Prostate gland (tissue), 2 donors: ENCODE measurements around the gene VAV3.

Experiments
- POLR2A ChIP-seq: fragments of 450-650 bp; IDR thresholded peaks from one replicate; pipeline ENCODE4 v1.6.1; 2016; ENCODE audit warnings: antibody characterized with exemption, mild to moderate bottlenecking
- TF ChIP-seq, protein P1 (sequence below), 4 experiments: fragments of 200-600 bp in 2 of 4; fragments of 450-650 bp in 2 of 4; sonication (generic) in 2 of 4; IDR thresholded peaks; 1 replicate in 3 of 4; 2 replicates in 1 of 4; pipeline ENCODE4 v1.5.1; 2016 to 2019; ENCODE audit warnings: antibody characterized with exemption in 4 of 4, mild to moderate bottlenecking in 2 of 4, moderate library complexity in 2 of 4

DNA sequence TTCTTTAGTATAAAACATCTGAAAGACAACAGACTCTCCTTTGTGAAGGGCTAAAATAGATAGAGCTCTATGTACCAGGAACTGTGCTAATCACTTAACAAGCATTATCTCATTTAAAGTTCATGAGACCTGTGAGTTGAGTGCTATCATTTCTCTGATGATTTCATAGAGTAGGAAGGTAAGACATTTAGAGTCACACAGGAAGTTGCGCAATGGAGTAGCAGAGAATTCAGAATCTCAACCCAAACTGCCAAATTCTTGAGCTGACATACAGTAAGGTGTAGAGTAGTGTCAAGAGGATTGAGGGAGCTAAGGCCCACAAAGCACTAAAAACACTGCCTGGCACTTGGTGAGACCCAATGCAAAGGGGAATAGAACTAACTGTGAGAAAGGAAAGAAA lies 439.8 kb downstream of the VAV3 start:
- TF ChIP-seq POLR2A, result no peak
- TF ChIP-seq, protein P1, sequence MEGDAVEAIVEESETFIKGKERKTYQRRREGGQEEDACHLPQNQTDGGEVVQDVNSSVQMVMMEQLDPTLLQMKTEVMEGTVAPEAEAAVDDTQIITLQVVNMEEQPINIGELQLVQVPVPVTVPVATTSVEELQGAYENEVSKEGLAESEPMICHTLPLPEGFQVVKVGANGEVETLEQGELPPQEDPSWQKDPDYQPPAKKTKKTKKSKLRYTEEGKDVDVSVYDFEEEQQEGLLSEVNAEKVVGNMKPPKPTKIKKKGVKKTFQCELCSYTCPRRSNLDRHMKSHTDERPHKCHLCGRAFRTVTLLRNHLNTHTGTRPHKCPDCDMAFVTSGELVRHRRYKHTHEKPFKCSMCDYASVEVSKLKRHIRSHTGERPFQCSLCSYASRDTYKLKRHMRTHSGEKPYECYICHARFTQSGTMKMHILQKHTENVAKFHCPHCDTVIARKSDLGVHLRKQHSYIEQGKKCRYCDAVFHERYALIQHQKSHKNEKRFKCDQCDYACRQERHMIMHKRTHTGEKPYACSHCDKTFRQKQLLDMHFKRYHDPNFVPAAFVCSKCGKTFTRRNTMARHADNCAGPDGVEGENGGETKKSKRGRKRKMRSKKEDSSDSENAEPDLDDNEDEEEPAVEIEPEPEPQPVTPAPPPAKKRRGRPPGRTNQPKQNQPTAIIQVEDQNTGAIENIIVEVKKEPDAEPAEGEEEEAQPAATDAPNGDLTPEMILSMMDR (IDR thresholded peaks at IDR 0.05), result no peak
